HG02840 (cell line): ENCODE data around the gene RUFY3.
"Not testable (repeated sequence)": the region's sequence is repeated elsewhere in the genome, so short reads cannot be mapped to it uniquely, and the experiment has no call there.

ENCODE experiments used
- ATAC-seq: cut with Tn5 transposase; IDR thresholded peaks from one replicate; pipeline ENCODE4 v1.9.1; 2021; ENCODE audit warnings: mild to moderate bottlenecking, moderate library complexity, moderate number of reproducible peaks; ENCODE audit not compliant: unreplicated experiment, low FRiP score

RUFY3 gene, protein sequence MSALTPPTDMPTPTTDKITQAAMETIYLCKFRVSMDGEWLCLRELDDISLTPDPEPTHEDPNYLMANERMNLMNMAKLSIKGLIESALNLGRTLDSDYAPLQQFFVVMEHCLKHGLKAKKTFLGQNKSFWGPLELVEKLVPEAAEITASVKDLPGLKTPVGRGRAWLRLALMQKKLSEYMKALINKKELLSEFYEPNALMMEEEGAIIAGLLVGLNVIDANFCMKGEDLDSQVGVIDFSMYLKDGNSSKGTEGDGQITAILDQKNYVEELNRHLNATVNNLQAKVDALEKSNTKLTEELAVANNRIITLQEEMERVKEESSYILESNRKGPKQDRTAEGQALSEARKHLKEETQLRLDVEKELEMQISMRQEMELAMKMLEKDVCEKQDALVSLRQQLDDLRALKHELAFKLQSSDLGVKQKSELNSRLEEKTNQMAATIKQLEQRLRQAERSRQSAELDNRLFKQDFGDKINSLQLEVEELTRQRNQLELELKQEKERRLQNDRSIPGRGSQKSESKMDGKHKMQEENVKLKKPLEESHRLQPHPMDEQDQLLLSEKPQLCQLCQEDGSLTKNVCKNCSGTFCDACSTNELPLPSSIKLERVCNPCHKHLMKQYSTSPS

DNA sequence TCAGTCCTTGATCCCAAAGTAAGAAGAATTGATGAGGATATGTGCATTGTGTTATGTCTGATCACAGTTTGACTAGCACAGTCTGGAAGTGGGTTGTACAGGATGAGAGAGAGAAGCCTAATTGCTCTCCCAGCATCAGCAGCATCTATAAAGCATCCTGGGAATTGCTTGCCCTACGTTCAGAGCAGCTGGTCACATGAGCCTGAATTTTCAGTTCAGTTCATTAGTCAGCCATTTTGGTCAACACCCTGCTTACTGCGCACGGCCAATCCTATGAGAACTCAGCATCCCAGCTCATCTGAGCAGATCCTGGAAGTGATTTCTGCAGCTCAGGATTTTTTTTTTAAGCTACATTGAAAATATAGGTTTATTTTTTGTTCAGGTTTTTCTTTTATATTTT is at the start of gene RUFY3:
TSS of gene RUFY3 (plus strand) at position 218 of the 400 bp plus-strand sequence. CDS start 610 bp downstream, outside the sequence.
- no peak for ATAC-seq

DNA sequence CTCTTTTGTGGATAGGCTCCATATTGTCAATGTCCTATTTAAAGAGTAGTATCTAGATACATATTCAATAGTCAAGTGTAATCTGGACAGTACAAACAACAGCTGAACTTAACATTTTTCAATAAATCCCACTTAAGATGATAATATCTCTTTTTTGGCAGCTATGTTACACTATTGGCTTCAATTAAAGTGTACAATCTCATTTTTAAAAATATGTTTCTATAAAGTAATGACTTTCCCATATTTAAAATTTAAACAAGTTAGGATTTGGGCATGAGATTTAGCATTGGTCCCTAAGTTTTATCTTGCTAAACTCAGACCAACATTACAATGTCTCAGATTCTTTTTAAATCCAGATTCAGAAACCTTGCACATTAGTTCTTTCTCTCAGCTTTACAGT is 47.6 kb upstream of the RUFY3 start:
- no peak for ATAC-seq

DNA sequence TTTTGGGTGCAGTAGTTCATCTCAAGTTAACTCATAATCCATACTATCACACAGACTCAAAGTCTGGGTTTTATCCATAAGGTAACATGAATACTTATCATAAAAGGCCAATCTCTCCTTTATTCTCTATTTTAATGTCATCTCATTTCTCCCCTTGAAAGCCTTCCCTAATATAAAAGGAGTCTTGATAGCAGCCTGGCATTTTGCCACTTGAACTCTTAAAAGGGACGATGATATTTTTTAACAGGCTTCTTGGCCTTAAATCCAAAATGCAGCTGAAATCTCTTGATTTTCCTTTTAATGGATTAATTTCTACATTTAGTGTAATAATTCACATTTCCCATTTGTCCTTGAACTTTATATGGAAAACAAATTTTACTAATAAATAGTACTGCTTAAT is 47.0 kb upstream of the RUFY3 start:
- ATAC-seq: no peak

DNA sequence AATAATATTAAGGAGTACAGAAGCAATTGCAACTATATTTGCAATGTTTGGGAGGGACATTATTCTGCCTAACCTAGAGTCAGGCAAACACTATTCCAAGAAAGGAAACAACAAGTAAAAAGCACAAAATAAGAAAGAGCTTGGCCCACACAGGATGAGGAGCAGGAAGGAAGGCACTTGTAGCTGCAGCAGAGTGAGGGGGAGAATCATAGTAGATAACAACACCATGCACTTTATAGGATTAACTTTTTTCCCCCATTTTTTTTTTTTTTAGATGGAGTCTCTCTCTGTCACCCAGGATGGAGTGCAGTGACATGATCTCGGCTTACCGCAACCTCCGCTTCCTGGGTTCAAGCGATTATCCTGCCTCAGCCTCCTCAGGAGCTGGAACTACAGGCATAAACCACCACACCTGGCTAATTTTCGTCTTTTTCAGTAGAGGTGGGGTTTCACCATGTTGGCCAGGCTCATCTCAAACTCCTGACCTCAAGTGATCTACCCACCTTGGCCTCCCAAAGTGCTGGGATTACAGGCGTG is 45.1 kb upstream of the RUFY3 start:
- no peak for ATAC-seq

DNA sequence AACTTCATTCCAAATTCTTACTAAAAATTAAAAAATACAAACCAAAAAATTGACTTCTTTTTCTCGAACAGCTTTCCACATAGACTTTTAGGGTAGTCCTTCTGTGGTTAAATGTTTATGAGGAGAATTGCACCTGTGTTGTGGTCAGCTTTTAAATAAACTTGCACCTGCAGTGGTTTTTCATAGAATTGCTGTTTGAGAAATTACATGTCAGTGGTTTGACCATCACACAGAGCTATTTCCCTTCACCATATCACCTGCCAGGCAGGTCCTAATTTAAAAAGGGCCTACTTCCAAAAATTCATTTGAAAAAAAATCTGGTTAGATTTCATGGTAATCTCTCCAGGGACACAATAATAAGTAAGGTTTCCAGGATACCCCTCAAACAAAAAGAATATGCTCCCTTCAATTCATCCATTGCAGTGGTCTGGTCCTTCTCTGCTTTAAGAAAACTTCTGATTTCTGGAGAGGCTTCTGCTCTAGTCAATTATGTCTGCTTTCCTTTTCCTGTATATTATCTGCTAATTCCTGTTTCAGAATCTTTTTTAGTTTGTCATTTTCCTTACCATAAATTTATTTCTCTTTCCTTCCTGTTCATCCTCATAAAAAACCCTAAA is 43.3 kb upstream of the RUFY3 start:
- peak; percentile 89 for ATAC-seq

DNA sequence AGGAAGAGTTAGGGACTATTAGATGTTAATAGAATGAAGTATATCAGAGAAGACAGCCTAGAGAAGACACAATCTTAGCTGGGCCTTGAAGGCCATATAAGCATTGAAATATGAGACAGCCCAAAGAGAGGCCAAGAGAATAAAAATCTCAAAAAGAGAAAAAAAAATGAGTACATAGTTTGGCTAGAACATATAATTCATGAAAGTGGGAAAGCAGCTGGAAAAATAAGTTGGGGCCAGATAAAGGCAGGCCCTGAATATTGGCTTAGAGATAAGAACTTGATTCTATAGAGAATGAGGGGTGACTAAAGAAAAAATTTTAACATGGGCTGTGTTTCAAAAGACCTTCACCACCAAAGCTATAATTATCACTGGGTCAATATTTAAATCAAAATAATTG is 40.8 kb upstream of the RUFY3 start:
- ATAC-seq: no peak

DNA sequence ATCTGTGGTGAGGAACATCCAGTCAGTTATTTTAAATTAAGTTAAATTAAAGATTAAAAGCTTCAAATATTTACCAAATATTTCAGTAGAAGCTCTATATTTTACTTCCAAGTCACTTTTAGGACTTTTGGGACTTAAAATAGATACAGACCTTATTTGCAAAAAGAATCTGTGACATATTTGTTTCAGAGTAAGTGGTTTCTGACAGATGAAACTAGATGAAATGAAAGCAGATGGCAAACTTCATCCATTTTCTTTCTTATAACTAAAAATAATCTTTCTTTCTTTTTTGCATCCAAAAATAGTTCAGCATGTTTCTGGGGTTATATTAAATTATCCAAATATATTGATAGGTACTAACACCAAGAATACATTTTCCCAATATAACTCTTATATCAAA is 40.1 kb upstream of the RUFY3 start:
- ATAC-seq: no peak

DNA sequence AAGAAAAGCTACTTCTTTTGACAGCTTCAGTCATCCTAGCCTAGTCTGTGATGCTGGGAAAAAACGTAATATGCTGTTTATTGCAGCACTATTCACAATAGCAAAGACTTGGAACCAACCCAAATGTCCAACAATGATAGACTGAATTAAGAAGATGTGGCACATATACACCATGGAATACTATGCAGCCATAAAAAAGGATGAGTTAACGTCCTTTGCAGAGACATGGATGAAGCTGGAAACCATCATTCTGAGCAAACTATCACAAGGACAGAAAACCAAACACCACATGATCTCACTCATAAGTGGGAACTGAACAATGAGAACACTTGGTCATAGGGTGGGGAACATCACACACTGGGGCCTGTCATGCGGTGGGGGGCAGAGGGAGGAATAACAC is 39.6 kb upstream of the RUFY3 start:
- ATAC-seq: not testable (repeated sequence)

DNA sequence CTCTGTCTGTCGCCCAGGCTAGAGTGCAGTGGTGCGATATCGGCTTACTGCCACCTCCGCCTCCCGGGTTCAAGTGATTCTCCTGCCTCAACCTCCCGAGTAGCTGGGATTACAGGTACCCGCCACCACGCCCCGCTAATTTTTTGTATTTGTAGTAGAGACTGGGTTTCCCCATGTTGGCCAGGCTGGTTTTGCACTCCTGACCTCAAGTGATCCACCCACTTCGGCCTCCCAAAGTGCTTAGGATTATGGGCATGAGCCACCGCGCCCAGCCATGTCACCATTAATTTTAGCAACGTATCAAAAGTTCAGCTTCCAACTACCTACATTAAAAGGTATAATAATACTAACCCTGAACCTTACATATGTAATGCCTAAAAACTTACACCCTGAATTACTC is 34.4 kb upstream of the RUFY3 start:
- no peak for ATAC-seq

DNA sequence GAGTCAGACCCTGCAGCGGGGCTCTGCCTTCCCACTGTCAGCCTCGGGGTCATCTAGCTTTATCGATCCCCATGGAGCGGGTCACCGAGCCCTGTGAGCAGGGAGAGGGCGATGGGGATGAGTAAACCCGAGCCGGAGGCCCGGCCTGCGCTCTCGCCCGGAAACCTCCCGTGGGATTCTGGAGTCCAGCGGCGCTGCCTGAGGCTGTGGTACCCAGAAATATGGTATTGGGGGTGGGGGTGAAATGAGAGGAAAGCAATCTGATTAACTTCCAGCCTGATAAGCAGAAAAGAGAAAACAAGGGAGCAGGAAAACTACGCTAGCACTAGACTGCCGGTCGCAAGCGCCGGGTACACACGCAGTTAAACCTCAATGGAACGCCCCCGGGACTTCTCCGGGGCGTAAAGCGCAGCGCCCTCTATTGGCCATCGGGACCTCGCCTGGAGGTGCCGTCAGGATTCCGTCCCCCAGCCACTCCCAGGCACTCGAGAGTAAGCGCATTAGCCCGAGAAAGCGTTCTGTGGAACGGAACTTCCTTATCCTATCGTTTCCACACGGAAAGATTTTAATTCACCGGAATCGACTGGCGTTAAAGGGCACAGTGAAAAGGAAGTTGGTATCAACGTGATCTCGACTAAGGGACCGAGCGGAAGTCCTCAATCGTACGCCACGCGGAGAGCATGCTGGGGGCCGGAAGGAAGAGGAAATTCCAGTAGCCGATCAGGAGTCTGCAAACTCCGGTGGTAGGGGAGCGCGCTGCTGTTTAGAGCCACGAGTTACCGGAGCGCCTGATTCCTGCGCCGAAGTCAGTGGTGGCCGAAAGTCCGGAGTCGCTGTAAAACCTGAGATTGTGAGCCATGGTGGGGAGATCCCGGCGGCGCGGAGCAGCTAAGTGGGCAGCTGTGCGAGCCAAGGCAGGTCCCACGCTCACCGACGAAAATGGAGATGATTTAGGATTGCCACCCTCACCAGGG is 33.7 kb upstream of the RUFY3 start, which contains the start of gene UTP3:
TSS of gene UTP3 (plus strand) at position 712 of the 974 bp plus-strand sequence. CDS start at position 858, 146 bp downstream.
- peak; percentile 93 for ATAC-seq

DNA sequence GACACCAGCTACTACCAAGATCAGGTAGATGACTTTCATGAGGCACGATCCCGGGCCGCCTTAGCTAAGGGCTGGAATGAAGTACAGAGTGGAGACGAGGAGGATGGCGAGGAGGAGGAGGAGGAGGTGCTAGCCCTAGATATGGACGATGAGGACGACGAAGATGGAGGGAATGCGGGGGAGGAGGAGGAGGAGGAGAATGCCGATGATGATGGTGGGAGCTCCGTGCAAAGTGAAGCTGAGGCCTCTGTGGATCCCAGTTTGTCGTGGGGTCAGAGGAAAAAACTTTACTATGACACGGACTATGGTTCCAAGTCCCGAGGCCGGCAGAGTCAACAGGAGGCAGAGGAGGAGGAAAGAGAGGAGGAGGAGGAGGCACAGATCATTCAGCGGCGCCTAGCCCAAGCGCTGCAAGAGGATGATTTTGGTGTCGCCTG is 33.0 kb upstream of the RUFY3 start:
- ATAC-seq: peak; percentile 0

DNA sequence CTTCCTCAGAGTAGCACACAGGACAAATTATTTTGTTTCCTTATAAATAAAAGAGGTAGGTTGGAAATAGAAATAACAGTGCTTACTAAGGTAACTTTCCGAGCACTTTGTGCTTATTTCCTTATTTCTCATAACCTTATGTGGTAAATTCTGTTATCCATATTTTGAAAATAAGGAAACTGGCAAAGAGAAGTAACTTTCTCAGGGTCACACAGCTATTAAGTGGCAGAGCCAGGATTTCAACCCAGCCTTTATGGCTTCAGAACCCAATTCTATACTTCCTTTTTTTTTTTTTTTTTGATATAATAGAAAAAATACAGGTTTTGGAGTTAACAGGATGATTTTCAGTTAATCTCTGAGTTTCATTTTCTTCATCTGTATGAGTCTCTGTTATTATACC is 30.1 kb upstream of the RUFY3 start:
- no peak for ATAC-seq

DNA sequence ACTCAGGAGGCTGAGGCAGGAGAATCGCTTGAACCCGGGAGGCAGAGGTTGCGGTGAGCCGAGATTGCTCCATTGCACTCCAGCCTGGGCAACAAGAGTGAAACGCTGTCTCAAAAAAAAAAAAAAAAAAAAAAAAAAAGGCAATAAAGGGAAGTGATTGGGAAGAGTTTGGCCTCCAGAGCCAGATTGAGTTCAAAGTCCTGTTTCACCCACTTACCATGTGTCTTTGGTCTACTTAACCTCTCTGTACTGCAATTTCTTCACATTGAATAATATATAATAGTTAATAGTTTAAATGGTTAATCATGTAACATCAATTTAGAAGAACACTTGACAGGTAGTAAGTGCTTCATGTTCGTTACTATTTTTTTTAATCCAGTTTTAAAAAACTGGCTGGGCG is 27.1 kb upstream of the RUFY3 start:
- not testable (repeated sequence) for ATAC-seq

DNA sequence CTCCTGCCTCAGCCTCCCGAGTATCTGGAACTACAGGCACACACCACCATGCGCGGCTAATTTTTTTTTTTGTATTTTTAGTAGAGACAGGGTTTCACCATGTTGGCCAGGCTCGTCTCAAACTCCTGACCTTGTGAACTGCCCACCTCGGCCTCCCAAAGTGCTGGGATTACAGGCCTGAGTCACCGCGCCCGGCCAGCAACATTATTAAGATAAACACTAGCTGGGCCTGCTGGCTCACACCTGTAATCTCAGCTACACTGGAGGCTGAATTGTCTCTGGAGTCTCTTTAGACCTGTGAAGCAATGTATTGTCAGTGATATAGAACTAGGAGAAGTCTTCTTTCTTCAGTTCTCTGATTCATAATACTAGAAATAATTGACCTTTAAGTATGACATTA is 23.3 kb upstream of the RUFY3 start:
- not testable (repeated sequence) for ATAC-seq

DNA sequence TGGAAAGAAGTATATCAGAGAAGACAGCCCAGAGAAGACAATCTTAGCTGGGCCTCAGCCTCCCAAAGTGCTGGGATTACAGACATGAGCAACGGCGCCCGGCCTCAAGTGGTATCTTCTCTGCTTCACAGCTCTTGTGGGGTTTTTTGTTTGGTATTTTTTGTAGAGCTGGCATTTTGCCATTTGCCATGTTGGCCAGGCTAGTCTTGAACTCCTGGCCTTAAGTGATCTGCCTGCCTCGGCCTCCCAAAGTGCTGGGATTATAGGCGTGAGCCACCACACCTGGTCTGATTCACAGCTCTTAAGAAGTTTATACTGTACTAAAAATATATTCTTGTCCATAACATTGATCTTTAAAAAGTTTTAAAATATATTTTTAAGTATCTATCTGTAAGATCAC is 21.1 kb upstream of the RUFY3 start:
- no peak for ATAC-seq

DNA sequence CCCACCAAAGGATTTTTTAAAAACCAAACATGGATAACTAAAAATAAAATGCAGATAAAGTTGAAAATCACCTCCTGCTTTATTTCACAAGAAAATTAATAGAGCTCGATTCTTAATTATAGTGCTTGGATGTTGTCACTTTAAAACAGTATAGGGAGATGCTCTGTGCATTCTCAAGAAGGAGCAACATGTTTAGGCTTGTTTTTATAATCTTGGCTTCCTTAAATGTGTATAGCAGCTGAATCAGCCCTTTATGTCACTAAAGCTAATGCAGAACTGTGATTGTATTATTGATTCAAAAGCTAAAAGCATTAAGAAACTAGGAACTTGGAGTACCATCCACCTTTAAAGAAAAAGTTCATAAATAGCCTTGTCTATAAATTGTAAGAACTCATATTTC is 20.5 kb upstream of the RUFY3 start:
- ATAC-seq: no peak

DNA sequence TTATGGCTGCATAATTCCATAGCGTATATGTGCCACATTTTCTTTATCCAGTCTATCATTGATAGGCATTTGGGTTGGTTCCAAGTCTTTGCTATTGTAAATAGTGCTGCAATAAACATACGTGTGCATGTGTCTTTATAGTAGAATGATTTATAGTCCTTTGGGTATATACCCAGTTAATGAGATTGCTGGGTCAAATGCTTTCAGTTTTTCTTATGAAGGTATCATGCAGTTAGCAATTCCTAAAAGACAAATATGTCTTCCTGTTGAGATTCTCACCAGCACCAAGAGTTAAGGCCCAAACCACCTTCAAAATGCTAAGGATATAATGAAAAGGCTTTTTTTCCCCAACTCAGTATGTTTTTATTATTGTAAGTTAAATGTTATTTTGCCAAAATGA is 19.2 kb upstream of the RUFY3 start:
- not testable (repeated sequence) for ATAC-seq

DNA sequence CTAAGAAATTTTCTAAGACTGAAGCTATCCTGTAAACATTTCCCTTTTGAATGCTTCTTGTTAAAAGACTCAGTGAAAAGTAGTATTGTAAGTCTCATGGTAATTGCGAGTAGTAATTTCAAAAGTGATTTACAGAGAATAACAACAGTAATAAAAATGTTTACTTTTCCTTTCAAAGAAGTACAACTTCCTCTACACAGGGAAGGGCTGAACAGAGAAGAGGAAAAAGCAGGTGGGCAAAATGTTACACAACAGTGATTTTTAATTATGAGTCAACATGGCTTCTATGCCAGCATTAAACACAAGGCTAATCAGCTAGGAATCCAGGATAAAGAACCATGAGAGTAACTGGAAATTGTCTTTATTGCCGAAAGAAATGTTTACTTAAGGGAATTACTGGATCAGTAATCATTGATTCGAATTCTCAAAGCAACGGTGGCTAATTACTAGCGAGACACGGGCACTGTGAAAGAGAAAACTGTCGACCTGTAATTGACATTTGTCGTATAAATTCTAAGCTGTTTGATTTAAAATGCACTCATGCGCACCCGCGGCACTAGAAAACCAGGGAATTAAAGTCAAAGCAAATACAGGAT is 18.0 kb upstream of the RUFY3 start:
- no peak for ATAC-seq

DNA sequence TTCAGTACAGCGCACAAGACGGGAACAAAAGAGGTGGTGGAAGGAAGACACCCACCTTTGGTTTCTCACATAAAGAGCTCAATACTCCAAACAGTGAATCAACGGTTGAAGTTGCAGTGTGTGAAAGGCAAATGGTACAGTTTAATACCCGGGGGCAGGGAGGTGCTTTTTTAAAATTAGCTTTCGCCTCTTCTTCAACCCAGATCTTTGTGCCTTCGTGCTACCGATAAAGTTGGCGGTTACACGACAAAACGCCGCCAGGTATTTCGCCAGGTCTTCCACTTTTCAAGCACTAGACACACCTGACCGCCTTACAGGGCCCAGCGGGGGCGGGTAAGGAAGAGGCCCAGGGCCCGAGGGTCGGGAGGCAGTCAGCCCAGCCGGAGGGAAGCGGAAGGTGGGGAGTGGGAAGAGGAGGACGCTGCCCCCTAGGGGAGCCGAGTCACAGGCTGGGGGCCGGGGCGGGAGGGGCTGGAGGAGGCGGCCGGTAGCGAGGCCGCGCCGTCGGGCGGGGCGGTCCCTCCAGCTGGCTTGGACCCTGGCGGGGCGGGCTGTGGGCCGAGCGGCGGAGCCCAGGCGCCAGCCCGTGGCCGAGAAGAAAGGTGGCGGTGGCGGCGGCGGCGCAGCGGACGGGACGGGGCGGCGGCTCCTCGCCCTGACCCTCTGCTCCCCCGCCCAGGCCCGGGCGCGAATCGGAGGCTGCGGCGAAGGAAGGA is 17.4 kb upstream of the RUFY3 start:
- ATAC-seq: peak; percentile 65
